SJCRH30 (cell line): ENCODE results near the gene CCDC57. TPM values are rescaled to one million over a fixed set of nuclear protein-coding genes. Genes with fewer than 3 reads are reported as not detected.

Experiments used
- DNase-seq, 2 experiments: peaks; one replicate each; pipeline ENCODE4 v3.0.0-alpha.2; 2015 to 2020
- H3K27ac ChIP-seq: fragments of 250-450 bp; sonication (Bioruptor Pico); 2 replicates; pipeline ENCODE4 v1.5.1; 2020; ENCODE audit warnings: mild to moderate bottlenecking, moderate library complexity
- H3K27me3 ChIP-seq: fragments of 250-450 bp; sonication (Bioruptor Pico); 2 replicates; pipeline ENCODE4 v1.5.1; 2020; ENCODE audit warnings: mild to moderate bottlenecking, moderate library complexity
- H3K36me3 ChIP-seq: fragments of 250-450 bp; sonication (Bioruptor Pico); 2 replicates; pipeline ENCODE4 v1.5.1; 2020; ENCODE audit warnings: mild to moderate bottlenecking, moderate library complexity
- H3K4me1 ChIP-seq: fragments of 250-450 bp; sonication (Bioruptor Pico); 2 replicates; pipeline ENCODE4 v1.5.1; 2020; ENCODE audit warnings: mild to moderate bottlenecking, moderate library complexity
- H3K4me3 ChIP-seq: fragments of 250-450 bp; sonication (Bioruptor Pico); 2 replicates; pipeline ENCODE4 v1.5.1; 2020; ENCODE audit warnings: mild to moderate bottlenecking, moderate library complexity
- H3K9me3 ChIP-seq: fragments of 250-450 bp; sonication (Bioruptor Pico); replicated peaks from 2 replicates; pipeline ENCODE4 v1.5.1; 2020; ENCODE audit warnings: mild to moderate bottlenecking, moderate library complexity
- total RNA-seq: library from RNA; depleted of rRNA; stranded (reverse); fragments of >200 nt; shearing (Covaris generic); gene quantifications from 2 replicates; pipeline ENCODE4 v1.2.3, GENCODE V29; 2014

CCDC57 gene
- total RNA-seq, 1 experiment from 2014 or later: 23.5 TPM

GRCh38 chr17:82110298-82110697 is 102.3 kb downstream of the CCDC57 start:
- H3K4me3 ChIP-seq: no peak overlapping the region
- H3K9me3 ChIP-seq: no peaks in the 10 kb centered on the region
- H3K27ac ChIP-seq: no peak overlapping the region
- no peaks in the 10 kb centered on the region for H3K36me3 ChIP-seq
- no peak for DNase-seq
- H3K4me1 ChIP-seq: peaks cover 35% of the 10 kb centered on the region
- H3K27me3 ChIP-seq: no peaks in the 10 kb centered on the region

- no peaks in the 10 kb centered on the region for H3K9me3 ChIP-seq
- no peak overlapping the region for H3K4me3 ChIP-seq
- H3K4me1 ChIP-seq: peaks cover 40% of the 10 kb centered on the region
- H3K27me3 ChIP-seq: no peaks in the 10 kb centered on the region
- peak; percentile 21 to 43 for DNase-seq
- H3K36me3 ChIP-seq: no peaks in the 10 kb centered on the region
- H3K27ac ChIP-seq: no peak overlapping the region; the same call in 1 of the 2 replicates
Measured at GRCh38 chr17:82108961-82109475, 103.6 kb downstream of the CCDC57 start.

GRCh38 chr17:82108496-82108945 is 104.1 kb downstream of the CCDC57 start:
- DNase-seq: peak in 1 of 2 experiments; percentile 71
- Histone ChIP-seq H3K27ac (no peak overlapping the region; the same call in 1 of the 2 replicates), H3K27me3 (no peaks in the 10 kb centered on the region), H3K36me3 (no peaks in the 10 kb centered on the region), H3K4me3 (peak overlapping the region; percentile 2), H3K9me3 (no peaks in the 10 kb centered on the region), H3K4me1 (peaks cover 40% of the 10 kb centered on the region)

- no peaks in the 10 kb centered on the region for H3K9me3 ChIP-seq
- H3K27ac ChIP-seq: no peak overlapping the region
- DNase-seq: peak; percentile 40 to 56
- H3K4me3 ChIP-seq: peak overlapping the region; percentile 2
- H3K27me3 ChIP-seq: no peaks in the 10 kb centered on the region
- H3K4me1 ChIP-seq: peaks cover 40% of the 10 kb centered on the region
- no peaks in the 10 kb centered on the region for H3K36me3 ChIP-seq
Measured at GRCh38 chr17:82108038-82108437, 104.6 kb downstream of the CCDC57 start.

GRCh38 chr17:82107341-82107860 is 105.2 kb downstream of the CCDC57 start:
- no peak overlapping the region for H3K4me3 ChIP-seq
- no peaks in the 10 kb centered on the region for H3K36me3 ChIP-seq
- H3K27me3 ChIP-seq: no peaks in the 10 kb centered on the region
- DNase-seq: peak; percentile 71 to 79
- no peaks in the 10 kb centered on the region for H3K9me3 ChIP-seq
- H3K27ac ChIP-seq: no peak overlapping the region
- H3K4me1 ChIP-seq: peaks cover 40% of the 10 kb centered on the region

GRCh38 chr17:82106688-82107305 is 105.8 kb downstream of the CCDC57 start:
- peaks cover 40% of the 10 kb centered on the region for H3K4me1 ChIP-seq
- no peaks in the 10 kb centered on the region for H3K27me3 ChIP-seq
- peak in 1 of 2 experiments; percentile 43 for DNase-seq
- H3K4me3 ChIP-seq: peak overlapping the region; percentile 47
- H3K9me3 ChIP-seq: no peaks in the 10 kb centered on the region
- H3K36me3 ChIP-seq: no peaks in the 10 kb centered on the region
- peak overlapping the region; percentile 52 for H3K27ac ChIP-seq

GRCh38 chr17:82105882-82106687 is 106.6 kb downstream of the CCDC57 start:
- peaks cover 40% of the 10 kb centered on the region for H3K4me1 ChIP-seq
- H3K27ac ChIP-seq: peak overlapping the region; percentile 52
- H3K27me3 ChIP-seq: no peaks in the 10 kb centered on the region
- no peaks in the 10 kb centered on the region for H3K9me3 ChIP-seq
- DNase-seq: peak; percentile 97 to 98
- peak overlapping the region; percentile 47 for H3K4me3 ChIP-seq
- no peaks in the 10 kb centered on the region for H3K36me3 ChIP-seq

GRCh38 chr17:82105417-82105881 is 107.2 kb downstream of the CCDC57 start:
- no peaks in the 10 kb centered on the region for H3K36me3 ChIP-seq
- no peaks in the 10 kb centered on the region for H3K9me3 ChIP-seq
- peak overlapping the region; percentile 52; the same call in 1 of the 2 replicates for H3K27ac ChIP-seq
- H3K4me1 ChIP-seq: peaks cover 40% of the 10 kb centered on the region
- H3K27me3 ChIP-seq: no peaks in the 10 kb centered on the region
- peak overlapping the region; percentile 47 for H3K4me3 ChIP-seq
- DNase-seq: no peak

GRCh38 chr17:82104797-82105416 is 107.7 kb downstream of the CCDC57 start:
- Histone ChIP-seq H3K9me3 (no peaks in the 10 kb centered on the region), H3K4me3 (no peak overlapping the region), H3K36me3 (no peaks in the 10 kb centered on the region), H3K4me1 (peaks cover 43% of the 10 kb centered on the region), H3K27ac (no peak overlapping the region), H3K27me3 (no peaks in the 10 kb centered on the region)
- DNase-seq: no peak

- no peak overlapping the region for H3K27ac ChIP-seq
Measured at GRCh38 chr17:82103553-82104451, 108.8 kb downstream of the CCDC57 start.

GRCh38 chr17:82101767-82102679 is 110.6 kb downstream of the CCDC57 start:
- no peaks in the 10 kb centered on the region for H3K36me3 ChIP-seq
- H3K9me3 ChIP-seq: no peaks in the 10 kb centered on the region
- peaks cover 30% of the 10 kb centered on the region for H3K4me1 ChIP-seq
- no peak for DNase-seq
- no peak overlapping the region for H3K4me3 ChIP-seq
- H3K27ac ChIP-seq: no peak overlapping the region
- H3K27me3 ChIP-seq: no peaks in the 10 kb centered on the region

More at GRCh38 chr17:82103553-82104451, 108.8 kb downstream of the CCDC57 start:
- Histone ChIP-seq H3K27me3 (no peaks in the 10 kb centered on the region), H3K9me3 (no peaks in the 10 kb centered on the region), H3K4me1 (peaks cover 48% of the 10 kb centered on the region), H3K36me3 (no peaks in the 10 kb centered on the region), H3K4me3 (no peak overlapping the region)
- DNase-seq: peak in 1 of 2 experiments; percentile 49

- peaks cover 26% of the 10 kb centered on the region for H3K4me1 ChIP-seq
- peaks cover 4% of the 10 kb centered on the region; the same call in 1 of the 2 replicates for H3K36me3 ChIP-seq
- H3K9me3 ChIP-seq: no peaks in the 10 kb centered on the region
- no peak overlapping the region for H3K27ac ChIP-seq
- DNase-seq: no peak
- H3K4me3 ChIP-seq: no peak overlapping the region
- no peaks in the 10 kb centered on the region for H3K27me3 ChIP-seq
Measured at GRCh38 chr17:82101301-82101715, 111.3 kb downstream of the CCDC57 start.
